Glomerular visceral epithelial cell (primary cell): ENCODE data around the gene LHX5.

Experiments
- DNase-seq: peaks from one replicate; pipeline ENCODE4 v3.0.0-alpha.2; 2016; ENCODE audit errors: extremely low spot score

The LHX5 gene

GRCh38 chr12:113465808-113466453 is 5.7 kb downstream of the LHX5 start:
- DNase-seq = no peak

- no peak for DNase-seq
Measured at GRCh38 chr12:113464852-113465719, 6.6 kb downstream of the LHX5 start.

- no peak for DNase-seq
Measured at GRCh38 chr12:113464452-113464775, 7.3 kb downstream of the LHX5 start.

DNA sequence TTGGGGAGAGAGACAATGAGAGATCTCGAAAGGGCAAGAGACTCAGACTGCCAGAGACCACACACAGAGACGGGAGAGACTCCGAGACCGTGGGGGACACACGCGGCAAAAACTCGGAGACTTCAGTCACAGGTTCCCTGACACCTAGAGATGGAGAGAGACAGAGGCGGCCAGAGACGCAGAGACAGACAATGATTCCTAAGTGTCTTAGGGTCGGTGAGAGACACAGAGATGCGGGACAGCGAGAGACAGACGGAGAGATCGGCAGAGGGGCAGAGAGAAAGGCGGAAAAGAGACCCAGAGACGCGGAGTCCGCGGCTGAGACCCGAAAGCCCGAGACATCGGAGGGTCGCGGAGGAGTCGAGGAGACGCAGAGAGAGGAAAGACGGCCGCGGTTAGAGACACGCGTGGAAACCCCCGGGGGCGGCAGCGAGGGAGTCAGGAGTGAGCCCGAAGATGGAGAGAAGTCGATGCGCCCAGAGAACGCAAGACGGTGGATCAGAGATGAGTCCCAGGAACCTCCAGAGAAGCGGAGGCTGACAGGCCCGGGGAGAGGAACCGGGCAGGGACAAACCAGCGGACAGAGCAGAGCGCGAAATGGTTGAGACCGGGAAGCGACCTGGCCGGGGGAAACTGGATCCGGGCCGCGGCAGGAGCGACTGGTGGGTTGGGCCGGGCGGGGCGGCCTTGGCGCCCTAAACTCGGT is 7.8 kb downstream of the LHX5 start:
- DNase-seq = no peak

GRCh38 chr12:113462998-113463745 is 8.5 kb downstream of the LHX5 start:
- DNase-seq = no peak

- peak; percentile 75 for DNase-seq
Measured at GRCh38 chr12:113462117-113462774, 9.4 kb downstream of the LHX5 start.

DNA sequence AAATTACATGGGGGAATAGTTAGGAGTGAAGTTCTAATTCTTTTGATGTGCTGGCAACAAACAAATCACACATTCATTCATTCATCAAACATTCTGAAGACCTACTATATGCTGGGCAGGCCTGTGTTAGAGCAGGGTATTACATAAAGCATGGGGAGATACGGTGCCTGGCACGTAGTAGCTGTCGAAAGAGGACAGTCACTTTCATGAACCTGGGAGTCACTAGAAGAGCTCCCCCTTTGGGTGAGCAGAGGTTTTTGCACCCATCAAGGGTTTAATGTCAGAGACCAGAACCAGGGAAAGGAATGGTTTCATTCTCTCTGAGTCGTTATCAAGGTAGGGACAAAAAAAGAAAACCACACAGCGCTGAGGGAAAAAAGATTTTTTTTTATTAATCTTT is 10.0 kb downstream of the LHX5 start:
- no peak for DNase-seq

- DNase-seq = no peak
Measured at GRCh38 chr12:113459981-113460380, 11.7 kb downstream of the LHX5 start.

DNA sequence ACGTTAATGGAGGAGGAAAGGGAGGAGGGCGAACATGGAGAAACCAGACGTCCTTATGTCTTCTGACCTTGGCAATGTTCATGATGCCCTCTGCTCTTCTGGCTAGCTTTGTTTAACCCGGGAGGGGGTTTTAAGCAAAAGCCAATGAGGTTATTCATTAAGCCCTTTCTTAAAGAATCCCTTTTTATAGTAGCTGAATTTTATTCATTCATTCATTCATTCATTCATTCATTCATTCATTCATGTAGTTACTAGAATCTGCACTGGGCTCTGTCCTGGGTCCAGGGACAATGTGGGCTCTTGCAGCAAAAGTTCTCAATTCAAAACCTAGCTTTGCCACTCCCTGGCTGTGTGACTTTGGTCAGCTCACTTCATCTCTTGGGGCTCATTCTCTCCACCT is 14.0 kb downstream of the LHX5 start:
- DNase-seq = no peak

DNA sequence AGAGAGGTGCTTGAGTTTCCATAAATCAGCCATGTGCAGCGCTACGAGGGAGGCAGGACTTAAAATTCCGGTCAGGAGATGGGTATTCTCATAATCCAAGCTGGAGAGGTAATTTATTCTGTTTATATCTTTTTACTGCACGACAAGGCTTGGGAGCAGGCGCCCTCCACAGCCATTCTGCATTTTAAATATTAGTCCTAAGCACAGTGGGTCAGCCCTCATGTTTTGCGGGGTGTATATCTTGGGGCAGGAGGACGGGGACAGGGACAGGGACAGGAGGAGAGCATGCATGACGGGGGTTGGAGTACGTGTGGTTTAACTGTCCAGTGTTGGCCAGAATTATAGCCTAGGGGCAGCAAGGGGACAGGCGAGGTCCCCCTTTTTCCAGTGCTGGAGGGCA is 14.5 kb downstream of the LHX5 start:
- DNase-seq = no peak

GRCh38 chr12:113456761-113457160 is 14.9 kb downstream of the LHX5 start:
- DNase-seq = no peak

- no peak for DNase-seq
Measured at GRCh38 chr12:113456199-113456598, 15.5 kb downstream of the LHX5 start.

- no peak for DNase-seq
Measured at GRCh38 chr12:113453330-113453729, 18.3 kb downstream of the LHX5 start.

DNA sequence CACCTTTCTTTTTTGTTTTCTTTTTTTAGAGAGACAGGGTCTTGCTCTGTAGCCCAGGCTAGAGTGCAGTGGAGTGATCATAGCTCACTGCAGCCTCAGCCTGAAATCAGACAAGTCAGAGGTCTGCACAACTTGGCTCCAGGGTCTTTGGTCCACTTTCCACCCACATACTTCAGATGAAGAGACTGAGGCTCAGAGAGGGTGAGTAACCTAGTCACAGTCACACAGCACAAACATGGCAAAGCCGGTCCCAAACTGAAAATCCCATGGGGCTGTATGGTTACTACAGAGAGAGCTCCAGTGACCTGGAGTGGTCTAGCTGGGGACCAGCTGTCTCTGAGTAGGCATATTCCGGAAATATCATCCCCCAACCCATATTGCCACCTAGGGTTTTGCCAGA is 19.2 kb downstream of the LHX5 start:
- DNase-seq = no peak

GRCh38 chr12:113449839-113450238 is 21.8 kb downstream of the LHX5 start:
- no peak for DNase-seq

DNA sequence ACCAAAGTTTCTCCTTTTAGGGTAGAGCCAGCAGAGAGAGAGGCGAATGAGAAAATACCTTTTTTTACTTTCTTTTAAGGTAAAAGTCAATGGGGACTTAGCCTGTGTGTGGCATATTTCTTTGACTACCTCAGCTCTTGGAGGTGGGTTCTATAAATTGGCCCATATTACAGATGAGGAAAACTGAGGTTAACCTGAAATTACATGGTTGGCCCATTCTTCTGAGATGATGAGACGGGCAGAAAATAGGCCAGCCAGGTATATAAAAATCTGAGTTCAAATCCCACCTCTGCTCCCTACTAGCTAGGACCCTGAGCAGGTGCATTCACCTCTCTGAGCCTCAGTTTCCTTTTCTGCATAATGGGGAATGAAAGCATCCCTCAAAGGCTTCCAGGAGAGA is 22.4 kb downstream of the LHX5 start:
- DNase-seq = no peak

DNA sequence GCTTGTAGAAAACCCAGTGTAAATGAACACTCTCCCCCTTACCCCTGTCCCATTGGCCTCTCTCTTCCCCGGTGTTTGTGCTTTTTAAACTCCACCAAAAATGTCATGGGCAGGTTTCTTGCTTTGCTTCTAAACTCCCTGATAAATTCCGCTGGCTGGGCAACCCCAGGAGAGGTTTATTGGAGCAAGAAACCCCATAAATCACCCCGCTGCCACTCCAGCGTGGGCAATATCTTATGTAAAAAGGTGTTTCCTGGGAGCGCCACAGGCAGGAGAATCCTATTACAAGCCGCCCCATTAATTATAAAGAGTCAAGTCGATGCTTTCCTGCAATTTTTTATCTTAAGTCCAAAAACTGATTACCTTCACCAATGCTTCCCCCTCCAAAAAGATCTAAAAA is 22.8 kb downstream of the LHX5 start:
- DNase-seq = no peak

DNA sequence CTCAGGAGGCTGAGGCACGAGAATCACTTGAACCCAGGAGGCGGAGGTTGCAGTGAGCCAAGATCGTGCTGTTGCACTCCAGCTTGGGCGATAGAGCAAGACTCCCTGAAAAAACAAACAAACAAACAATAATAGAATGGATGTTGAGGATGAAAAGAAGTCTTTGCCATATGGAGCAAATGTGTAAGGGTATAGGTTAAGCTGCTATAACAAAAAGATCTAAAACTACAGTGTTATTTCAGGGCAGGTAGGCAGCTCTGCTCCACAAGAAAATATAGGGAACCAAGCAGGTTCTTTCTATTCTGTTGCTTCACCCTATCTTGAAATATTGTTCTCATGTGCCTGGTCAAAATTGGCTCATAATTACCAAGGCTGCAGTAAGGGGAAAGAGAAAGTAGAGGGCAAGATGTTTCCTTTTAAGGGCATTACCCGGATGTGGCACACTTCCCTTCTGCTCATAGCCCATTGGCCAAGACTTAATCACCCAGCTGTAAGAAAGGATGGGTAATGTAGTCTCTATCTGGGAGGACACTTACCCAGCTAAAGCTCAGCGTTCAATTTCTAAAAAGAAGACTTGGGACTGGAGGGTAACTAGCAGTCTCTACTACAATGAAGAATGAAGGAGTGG is 26.0 kb downstream of the LHX5 start:
- DNase-seq = no peak

DNA sequence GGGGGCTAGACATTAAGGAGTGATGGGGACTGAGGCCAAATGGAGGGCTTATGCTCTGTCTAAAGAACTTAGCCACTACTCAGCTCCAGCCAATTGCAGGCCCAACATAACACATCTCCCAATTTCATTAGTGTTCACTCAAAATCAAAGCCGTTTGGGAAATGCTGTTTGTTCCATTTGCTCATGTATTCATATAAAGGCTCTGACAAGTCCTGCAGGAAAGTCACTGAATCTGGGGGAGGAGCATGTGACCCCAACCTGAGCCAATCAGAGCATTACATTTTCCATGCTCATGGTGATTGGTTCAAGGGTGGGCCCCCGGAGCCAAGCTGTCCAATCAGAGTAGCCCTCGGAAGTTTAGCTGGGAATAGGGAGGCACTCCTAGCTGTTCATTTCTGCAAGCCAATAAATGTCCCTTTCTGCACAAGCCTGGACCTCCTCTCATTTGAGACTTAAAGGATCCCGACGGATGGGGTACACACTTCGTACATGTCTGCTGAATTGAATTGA is 28.6 kb downstream of the LHX5 start:
- DNase-seq = no peak

GRCh38 chr12:113440947-113441782 is 30.5 kb downstream of the LHX5 start:
- no peak for DNase-seq
